ENCODE results near the gene ABCF2.

The ABCF2 gene

DNA sequence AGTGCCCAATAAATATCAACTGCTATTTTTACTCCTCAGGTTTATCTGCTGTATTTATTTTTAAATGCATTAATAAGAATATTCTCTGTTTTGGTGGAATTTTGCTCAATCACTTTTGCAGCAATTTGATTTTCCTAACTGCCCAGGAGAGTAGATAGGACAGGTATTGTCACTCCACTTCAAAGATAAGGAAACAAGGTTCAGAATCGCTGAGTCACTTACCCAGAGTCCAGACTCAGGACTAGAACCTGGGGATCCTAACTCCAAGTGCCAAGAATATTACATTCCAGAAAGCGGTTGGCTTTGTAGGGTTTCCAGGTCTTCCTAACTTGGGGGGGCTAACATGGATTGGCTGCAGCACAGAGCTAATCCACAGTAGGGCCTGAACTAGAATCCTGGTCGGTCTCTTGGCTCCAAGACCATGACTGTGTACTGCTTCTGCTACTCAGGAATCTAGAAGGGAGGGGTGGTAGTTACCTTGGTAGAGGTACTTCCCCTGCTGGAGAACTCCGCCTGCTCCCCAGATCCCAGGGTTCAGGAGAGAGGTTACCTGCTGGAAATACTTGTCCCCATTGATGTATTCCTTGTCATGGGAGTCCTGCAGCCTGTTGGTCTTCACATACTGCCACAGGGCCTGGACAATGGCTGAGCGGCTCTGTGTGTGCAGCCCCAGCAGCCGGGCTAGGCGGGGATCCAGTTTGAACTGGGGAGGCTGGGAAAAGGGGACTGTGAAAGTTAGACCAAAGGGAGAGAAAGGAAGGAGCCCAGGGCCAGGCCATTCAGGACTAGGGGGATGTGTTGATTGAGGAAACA lies 14.1 kb upstream of the ABCF2 start:
- DNase-seq: no peak

GRCh38 chr7:151240536-151240935 lies 13.5 kb upstream of the ABCF2 start:
- DNase-seq: no peak

- DNase-seq: no peak
Observed at GRCh38 chr7:151239837-151240459, 12.9 kb upstream of the ABCF2 start.

DNA sequence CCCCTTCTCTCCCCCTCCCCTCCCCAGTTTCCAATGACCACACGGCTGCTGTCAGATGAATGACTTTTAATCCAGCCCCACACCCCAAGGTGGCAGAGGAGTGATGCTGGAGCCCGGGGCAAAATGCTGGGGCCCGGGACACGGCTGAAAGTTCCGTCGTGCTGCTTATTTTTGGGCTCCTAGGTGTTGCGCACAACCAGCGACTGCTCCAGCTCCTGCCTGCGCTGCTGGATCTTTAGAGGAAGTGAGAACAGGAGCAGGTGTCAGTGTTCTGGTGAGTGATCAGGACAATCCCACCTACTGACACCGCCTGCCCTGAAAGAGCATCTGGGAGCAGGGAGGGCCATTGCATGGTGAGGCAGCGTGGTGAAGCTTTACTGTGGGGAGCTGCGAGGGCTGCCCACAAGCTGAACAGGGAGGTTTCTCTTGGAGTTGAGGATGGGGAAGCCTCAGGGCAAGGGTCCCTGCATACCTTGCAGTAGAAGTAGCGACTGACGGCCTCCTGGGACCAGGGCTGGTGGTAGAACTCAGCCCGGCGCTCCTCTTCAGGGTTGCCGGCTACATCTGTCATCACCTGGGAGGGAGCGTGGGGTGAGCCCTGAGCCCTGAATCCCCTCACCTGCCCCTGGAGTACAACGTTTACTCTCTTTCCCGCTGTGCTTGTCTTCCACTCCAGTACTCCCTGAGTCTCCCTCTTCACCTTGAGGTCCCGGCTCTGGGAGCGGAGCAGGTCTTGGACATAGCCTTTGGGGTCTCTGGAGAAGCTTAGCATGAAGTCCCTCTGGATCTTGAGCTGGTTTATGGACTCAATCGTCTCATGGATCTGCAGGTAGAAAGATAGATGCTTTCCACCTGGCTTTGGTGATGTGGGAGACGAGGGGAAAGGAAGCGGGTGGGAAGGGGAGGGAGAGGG lies 12.2 kb upstream of the ABCF2 start:
- no peak for DNase-seq

DNA sequence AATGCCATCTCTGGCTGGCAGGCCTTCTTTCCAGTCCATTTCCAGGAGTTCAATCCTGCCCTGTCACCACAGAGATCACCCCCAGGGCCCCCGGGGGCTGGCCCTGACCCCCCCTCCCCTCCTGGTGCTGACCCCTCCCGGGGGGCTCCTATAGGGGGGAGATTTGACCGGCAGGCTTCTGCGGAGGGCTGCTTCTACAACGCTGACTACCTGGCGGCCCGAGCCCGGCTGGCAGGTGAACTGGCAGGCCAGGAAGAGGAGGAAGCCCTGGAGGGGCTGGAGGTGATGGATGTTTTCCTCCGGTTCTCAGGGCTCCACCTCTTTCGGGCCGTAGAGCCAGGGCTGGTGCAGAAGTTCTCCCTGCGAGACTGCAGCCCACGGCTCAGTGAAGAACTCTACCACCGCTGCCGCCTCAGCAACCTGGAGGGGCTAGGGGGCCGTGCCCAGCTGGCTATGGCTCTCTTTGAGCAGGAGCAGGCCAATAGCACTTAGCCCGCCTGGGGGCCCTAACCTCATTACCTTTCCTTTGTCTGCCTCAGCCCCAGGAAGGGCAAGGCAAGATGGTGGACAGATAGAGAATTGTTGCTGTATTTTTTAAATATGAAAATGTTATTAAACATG lies 11.3 kb upstream of the ABCF2 start:
- no peak for DNase-seq

GRCh38 chr7:151237244-151238189 lies 10.5 kb upstream of the ABCF2 start:
- no peak for DNase-seq

GRCh38 chr7:151236406-151236805 lies 9.4 kb upstream of the ABCF2 start:
- no peak for DNase-seq

GRCh38 chr7:151235091-151235787 lies 8.2 kb upstream of the ABCF2 start:
- DNase-seq: no peak

GRCh38 chr7:151233804-151234203 lies 6.8 kb upstream of the ABCF2 start:
- DNase-seq: no peak

GRCh38 chr7:151232917-151233701 lies 6.1 kb upstream of the ABCF2 start:
- peak; percentile 51 for DNase-seq

DNA sequence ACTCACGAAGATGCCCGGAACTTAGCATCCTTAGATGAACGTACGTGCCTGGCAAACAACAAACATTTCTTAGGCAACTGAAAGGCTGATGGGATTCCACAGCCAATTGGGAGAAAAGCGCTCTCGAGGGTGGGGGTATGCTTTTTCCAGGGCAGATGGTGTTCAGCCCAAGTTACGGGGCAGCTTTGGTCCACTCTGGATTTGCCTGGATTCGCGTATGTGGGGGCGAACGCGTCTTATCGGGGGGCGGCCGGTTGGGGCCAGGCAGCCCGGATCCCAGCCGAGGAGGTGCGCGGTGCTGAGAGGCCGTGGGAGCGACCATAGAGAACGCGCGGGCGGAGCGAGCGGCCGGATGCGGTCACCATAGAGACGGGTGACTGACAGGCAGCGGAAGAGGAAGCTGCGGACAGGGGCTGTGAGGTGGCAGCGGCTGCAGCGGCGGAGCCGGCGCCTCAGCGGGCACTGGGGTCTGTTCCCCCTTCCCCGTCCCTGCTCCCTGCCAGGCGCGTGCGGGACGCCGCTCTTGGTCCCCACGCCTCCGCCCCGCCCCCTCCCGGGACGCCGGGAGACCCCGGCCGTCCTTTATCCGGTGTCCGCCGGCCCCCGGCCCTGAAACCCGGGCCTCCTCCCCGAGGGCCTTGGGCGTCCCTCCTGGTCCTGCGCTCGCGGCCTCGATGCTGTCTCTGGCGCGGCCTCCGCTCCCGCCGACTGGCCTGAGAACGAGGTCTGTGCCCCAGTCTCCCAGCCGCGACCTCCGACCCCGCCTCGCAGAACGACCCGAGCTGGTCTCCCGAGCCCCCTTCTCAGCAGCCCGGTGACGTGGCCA lies 5.3 kb upstream of the ABCF2 start, which contains the start of gene CHPF2:
CHPF2 (plus strand) TSS at position 393 of the 826 bp plus-strand sequence. CDS start 1,529 bp downstream, outside the sequence.
- peak; percentile 61 for DNase-seq

- DNase-seq: no peak
Observed at GRCh38 chr7:151231080-151231479, 4.1 kb upstream of the ABCF2 start.

DNA sequence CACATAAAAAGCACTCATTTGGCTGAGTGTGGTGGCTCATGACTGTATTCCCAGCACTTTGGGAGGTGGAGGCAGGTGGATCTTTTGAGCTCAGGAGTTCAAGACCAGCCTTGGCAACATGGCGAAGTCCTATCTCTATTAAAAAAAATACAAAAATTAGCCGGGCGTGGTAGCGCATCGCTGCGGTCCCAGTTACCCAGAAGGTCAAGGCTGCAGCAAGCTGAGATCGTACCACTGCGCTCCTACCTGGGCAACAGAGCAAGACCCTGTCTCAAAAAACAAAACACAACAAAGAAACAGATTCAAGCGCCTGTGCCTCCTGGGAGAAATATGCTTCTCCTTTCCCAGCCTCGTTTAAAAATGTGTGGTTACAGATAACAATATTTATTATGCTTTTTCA lies 2.2 kb upstream of the ABCF2 start:
- no peak for DNase-seq

GRCh38 chr7:151228024-151228866 lies 1.2 kb upstream of the ABCF2 start:
- DNase-seq: no peak

DNA sequence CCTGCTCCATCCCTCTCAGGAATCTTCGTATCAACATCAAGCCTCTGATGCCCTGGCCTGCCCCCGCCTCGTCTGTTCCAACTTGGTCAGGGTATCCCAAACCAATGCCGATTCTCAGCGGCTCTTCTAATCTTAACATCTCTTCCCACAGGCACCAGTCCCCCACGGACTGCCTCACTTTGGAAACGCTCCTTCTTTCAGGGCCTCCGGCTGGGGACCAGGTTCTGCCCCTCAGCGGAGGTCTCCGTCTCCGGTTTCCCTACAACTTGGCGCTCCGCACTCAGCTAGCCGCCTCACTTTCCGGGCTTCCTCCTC lies 488 bp downstream of the ABCF2 start:
- DNase-seq: no peak

- no peak for DNase-seq
Observed at GRCh38 chr7:151225948-151226510, 976 bp downstream of the ABCF2 start.

GRCh38 chr7:151223728-151224127 lies 3.3 kb downstream of the ABCF2 start:
- DNase-seq: no peak

GRCh38 chr7:151218170-151218569 lies 8.8 kb downstream of the ABCF2 start:
- DNase-seq: no peak
